22Rv1 (cell line): ENCODE data around the gene RBM19.

ENCODE experiments used
- CTCF ChIP-seq: fragments of 450-650 bp; IDR thresholded peaks from 2 replicates; pipeline ENCODE4 v1.5.1; 2017; ENCODE audit warnings: mild to moderate bottlenecking
- ZFX ChIP-seq: fragments of 450-650 bp; IDR thresholded peaks from 2 replicates; pipeline ENCODE4 v1.6.1; 2017; ENCODE audit warnings: antibody characterized with exemption, borderline replicate concordance

- TF ChIP-seq CTCF (no peak), ZFX (no peak)
These were observed 196.8 kb downstream of the RBM19 start for GRCh38 chr12:113769305-113769704.
